TTC549 (cell line): ENCODE data around the gene SLC45A3.

ENCODE experiments used
- FAIRE-seq: peaks from 2 replicates; lab custom pipeline; 2012; peaks lifted over from hg19 to GRCh38; lab: Jason Lieb, UNC

Gene SLC45A3

GRCh38 chr1:205633421-205633976 is 46.8 kb downstream of the SLC45A3 start:
- FAIRE-seq: no peak

GRCh38 chr1:205632669-205633169 is 47.6 kb downstream of the SLC45A3 start:
- no peak for FAIRE-seq

GRCh38 chr1:205631768-205632668 is 48.3 kb downstream of the SLC45A3 start, which contains the start of gene ELK4:
Gene ELK4 (minus strand): TSS chr1:205632011. CDS start chr1:205623882, 8,129 bp downstream.
- no peak for FAIRE-seq

DNA sequence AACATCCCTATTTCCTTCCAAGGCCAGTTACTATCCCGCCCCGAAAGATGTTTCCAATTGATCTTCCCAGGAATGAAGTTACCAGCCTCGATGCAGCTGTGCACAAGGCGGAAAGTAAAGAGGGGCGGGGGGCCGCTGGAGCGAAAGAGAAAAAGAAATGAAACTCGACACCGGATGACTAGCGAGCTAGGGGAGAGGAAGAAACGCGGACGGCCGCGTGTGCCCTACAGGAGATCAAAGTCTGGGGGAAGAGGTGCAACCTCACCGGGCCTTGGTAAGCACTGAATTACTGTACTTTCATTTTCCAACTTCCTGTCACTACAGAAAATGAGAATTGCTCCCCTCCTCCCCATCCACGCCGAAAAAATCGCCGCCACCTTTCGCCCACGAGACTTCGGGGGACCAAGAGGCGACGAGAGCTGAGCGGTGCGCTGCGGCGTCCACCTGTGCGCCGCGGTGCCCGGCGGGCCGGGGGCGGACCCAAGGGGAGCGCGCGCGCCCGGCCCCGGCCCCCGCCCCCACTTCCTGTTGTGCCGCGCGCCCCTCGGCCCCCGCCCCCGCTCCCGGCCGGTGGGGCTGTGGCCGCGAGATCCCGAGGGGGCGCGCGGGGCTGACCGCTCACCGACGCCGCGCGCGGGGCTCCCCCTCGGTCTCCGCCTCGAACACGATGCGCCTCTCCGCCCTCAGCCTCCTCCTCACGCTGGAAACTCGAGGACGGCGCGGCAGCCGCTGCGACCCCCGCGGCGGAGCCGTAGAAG is 49.1 kb downstream of the SLC45A3 start:
- FAIRE-seq: no peak

GRCh38 chr1:205630651-205631009 is 49.7 kb downstream of the SLC45A3 start:
- no peak for FAIRE-seq

- FAIRE-seq: no peak
Observed at GRCh38 chr1:205630241-205630640, 50.1 kb downstream of the SLC45A3 start.

DNA sequence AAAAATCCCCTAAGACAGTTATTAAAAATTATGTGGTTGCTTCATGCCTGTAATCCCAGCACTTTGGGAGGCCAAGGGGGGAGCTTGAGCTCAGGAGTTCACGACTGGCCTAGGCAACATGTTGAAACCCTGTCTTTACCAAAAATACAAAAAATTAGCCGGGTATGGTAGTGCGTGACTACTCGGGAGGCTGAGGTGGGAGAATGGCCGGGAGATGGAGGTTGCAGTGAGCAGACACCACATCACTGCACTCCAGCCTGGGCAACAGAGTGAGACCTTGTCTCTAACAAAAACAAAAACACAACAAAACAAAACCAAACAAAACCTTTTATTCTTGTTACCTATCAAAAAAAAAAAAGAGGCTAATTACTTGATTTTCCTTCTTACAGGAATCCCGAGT is 50.6 kb downstream of the SLC45A3 start:
- FAIRE-seq: no peak

GRCh38 chr1:205627956-205628355 is 52.4 kb downstream of the SLC45A3 start:
- no peak for FAIRE-seq

GRCh38 chr1:205626216-205626615 is 54.1 kb downstream of the SLC45A3 start:
- FAIRE-seq: no peak

- no peak for FAIRE-seq
Observed at GRCh38 chr1:205623646-205624045, 56.7 kb downstream of the SLC45A3 start.

GRCh38 chr1:205620269-205620668 is 60.0 kb downstream of the SLC45A3 start:
- FAIRE-seq: no peak

- FAIRE-seq: no peak
Observed at GRCh38 chr1:205619376-205619775, 60.9 kb downstream of the SLC45A3 start.

GRCh38 chr1:205616563-205617293 is 63.6 kb downstream of the SLC45A3 start:
- FAIRE-seq: no peak

- FAIRE-seq: no peak
Observed at GRCh38 chr1:205615789-205616188, 64.5 kb downstream of the SLC45A3 start.

DNA sequence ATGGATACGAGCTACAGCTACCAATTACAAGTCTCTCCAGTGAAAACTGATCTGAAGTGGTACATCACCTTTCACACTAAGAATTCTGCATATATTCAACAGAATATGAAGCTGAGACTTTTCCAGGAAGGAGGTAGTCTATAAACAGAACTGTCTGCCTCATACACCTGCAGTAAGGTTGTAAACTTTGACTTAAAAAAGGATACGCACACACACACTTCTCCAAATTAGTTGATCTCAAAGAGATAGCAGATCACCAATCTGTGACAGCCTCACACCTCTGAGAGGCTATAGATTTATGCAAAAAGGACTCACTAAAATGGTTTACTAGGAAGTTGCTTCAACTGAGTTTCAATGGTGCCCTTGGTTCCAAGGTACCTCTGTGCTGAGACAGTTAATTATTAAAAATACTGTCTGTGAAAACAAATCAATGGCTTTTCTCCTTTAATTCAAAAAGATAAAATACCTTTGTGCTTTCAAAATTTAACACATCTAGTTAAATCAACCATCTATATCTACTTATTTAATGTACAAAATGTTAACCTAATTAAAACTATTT is 66.4 kb downstream of the SLC45A3 start:
- FAIRE-seq: peak; percentile 22

- no peak for FAIRE-seq
Observed at GRCh38 chr1:205612556-205612955, 67.8 kb downstream of the SLC45A3 start.

DNA sequence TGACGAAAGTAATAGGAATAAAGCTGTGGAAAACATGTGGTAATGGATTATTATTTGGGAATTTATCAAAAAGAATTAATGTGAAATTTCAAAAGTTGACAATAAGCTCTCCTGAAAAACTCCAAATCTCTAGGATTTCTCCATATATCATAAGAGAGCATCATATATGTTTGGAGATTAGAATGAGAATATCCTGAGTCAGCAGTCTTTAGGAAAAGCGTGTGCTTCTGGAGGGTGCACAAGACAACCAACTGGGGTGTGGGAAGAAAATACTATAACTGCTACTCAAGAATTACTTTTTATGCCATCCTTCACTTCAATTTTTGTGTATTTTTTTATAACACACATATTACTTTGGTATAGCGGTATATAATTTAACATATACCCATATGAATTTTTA is 68.2 kb downstream of the SLC45A3 start:
- FAIRE-seq: no peak

DNA sequence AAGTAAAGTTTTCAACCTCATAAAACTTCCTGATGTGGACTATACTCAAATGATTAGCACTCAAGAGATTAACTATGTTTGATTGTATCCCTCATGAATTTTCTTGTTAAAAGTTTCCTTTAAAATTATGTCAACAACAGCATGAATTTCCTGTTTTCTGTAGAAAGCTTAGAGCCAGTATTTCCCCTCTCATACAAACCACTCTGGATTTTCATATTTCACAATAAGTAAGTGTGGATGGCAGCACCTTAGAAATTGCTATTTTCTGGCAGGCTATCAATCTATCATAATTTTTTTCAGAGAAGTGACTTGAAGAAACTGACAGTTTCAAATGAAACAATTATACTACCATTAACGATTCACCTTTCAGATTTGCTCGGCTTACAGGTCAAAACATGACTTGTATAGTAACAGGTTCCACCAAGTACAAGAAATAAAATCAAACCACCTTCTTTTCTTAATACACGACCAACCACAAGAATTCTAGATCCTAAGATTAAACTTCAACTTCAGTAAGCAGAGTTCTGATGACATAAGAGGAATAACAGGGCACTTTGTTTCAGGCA is 69.3 kb downstream of the SLC45A3 start:
- FAIRE-seq: no peak

- no peak for FAIRE-seq
Observed at GRCh38 chr1:205610036-205610435, 70.3 kb downstream of the SLC45A3 start.
